Tibial artery (tissue), 4 donors: ENCODE results near the gene SLC43A3.

Experiments used
- DNase-seq, 2 donors: peaks; one replicate each; pipeline ENCODE4 v3.0.0-alpha.2; 2019
- H3K27ac ChIP-seq, 2 donors: fragments of 200-600 bp; sonication (generic) in 1 of 2; 1 replicate in 1 of 2; 2 replicates in 1 of 2; pipeline ENCODE4 v1.5.1; 2018 to 2019; ENCODE audit warnings: mild to moderate bottlenecking in 1 of 2
- H3K27me3 ChIP-seq, 2 donors: fragments of 200-600 bp; sonication (generic) in 1 of 2; one replicate each; pipeline versions ENCODE4 v1.5.1 to v1.6.0; 2016 to 2019
- H3K36me3 ChIP-seq, 3 donors: fragments of 200-600 bp; sonication (generic) in 2 of 3; one replicate each; pipeline ENCODE4 v1.5.1; 2016 to 2019; ENCODE audit warnings: mild to moderate bottlenecking in 2 of 3
- H3K4me1 ChIP-seq, 4 donors: fragments of 200-600 bp; sonication (generic) in 2 of 4; 1 replicate in 3 of 4; 2 replicates in 1 of 4; pipeline ENCODE4 v1.5.1; 2016 to 2019
- H3K4me3 ChIP-seq, 2 donors: fragments of 200-600 bp; sonication (generic) in 1 of 2; 1 replicate in 1 of 2; 2 replicates in 1 of 2; pipeline ENCODE4 v1.5.1; 2018 to 2019; ENCODE audit warnings: mild to moderate bottlenecking in 2 of 2
- H3K9me3 ChIP-seq, 3 donors: fragments of 200-600 bp; sonication (generic) in 1 of 3; one replicate each; pipeline ENCODE4 v1.5.1; 2016 to 2019
- intact Hi-C: fragments of 100-400 bp; cut with DNase I; formaldehyde crosslinking; loops from one replicate; pipeline ENCODE4 v1.15.0; 2023; ENCODE audit warnings: low total_unique reads
- TF ChIP-seq, protein P1 (sequence below), 2 experiments: fragments of 200-600 bp in 1 of 2; fragments of 450-650 bp in 1 of 2; IDR thresholded peaks; one replicate each; pipeline ENCODE4 v1.5.1; 2017 to 2019; ENCODE audit warnings: antibody characterized with exemption in 2 of 2, mild to moderate bottlenecking in 1 of 2, moderate library complexity in 1 of 2

SLC43A3 gene

DNA sequence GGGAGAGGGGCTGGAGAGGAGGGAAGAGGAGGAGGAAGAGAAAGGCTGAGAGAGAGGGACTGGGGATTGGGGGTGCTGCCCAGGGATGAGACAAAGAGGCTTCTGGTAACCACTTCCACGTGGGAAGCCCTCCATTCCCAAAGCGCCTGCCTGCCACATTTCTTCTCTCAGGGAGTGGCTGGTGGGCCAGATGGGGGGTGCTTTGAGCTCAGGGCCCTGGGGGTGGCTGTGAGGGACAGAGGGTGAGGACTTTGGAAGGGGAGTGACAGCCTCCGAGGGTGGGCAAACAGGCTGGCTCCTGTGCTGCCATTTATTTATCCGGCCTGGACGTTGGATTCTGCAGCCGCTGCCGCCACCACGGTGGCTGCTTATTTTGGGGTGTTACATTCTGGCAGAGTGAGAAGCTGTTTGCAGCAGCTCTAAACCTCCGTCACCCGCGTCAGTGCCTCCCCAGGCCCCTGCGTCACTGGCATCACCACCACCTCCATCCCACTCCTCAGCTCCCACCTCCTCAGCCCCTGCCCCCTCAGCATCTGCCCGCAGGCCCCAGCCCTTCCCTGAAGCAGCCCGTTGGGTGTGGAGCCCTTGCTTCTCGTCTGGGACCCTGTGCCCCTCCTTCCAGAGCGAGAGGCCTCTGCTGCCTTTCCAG, 35.0 kb upstream of the SLC43A3 start:
- Histone ChIP-seq H3K9me3 (no peaks in the 10 kb centered on the region), H3K27ac (no peak overlapping the region), H3K27me3 (peaks cover 0 to 53% of the 10 kb centered on the region in 2 donors), H3K36me3 (no peaks in the 10 kb centered on the region), H3K4me1 (peaks cover 0 to 42% (median 37%) of the 10 kb centered on the region in 4 donors), H3K4me3 (no peak overlapping the region)
- DNase-seq = no peak
- intact Hi-C loops = no loop called here
- TF ChIP-seq, protein P1, sequence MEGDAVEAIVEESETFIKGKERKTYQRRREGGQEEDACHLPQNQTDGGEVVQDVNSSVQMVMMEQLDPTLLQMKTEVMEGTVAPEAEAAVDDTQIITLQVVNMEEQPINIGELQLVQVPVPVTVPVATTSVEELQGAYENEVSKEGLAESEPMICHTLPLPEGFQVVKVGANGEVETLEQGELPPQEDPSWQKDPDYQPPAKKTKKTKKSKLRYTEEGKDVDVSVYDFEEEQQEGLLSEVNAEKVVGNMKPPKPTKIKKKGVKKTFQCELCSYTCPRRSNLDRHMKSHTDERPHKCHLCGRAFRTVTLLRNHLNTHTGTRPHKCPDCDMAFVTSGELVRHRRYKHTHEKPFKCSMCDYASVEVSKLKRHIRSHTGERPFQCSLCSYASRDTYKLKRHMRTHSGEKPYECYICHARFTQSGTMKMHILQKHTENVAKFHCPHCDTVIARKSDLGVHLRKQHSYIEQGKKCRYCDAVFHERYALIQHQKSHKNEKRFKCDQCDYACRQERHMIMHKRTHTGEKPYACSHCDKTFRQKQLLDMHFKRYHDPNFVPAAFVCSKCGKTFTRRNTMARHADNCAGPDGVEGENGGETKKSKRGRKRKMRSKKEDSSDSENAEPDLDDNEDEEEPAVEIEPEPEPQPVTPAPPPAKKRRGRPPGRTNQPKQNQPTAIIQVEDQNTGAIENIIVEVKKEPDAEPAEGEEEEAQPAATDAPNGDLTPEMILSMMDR (IDR thresholded peaks at IDR 0.05) = no peak

DNA sequence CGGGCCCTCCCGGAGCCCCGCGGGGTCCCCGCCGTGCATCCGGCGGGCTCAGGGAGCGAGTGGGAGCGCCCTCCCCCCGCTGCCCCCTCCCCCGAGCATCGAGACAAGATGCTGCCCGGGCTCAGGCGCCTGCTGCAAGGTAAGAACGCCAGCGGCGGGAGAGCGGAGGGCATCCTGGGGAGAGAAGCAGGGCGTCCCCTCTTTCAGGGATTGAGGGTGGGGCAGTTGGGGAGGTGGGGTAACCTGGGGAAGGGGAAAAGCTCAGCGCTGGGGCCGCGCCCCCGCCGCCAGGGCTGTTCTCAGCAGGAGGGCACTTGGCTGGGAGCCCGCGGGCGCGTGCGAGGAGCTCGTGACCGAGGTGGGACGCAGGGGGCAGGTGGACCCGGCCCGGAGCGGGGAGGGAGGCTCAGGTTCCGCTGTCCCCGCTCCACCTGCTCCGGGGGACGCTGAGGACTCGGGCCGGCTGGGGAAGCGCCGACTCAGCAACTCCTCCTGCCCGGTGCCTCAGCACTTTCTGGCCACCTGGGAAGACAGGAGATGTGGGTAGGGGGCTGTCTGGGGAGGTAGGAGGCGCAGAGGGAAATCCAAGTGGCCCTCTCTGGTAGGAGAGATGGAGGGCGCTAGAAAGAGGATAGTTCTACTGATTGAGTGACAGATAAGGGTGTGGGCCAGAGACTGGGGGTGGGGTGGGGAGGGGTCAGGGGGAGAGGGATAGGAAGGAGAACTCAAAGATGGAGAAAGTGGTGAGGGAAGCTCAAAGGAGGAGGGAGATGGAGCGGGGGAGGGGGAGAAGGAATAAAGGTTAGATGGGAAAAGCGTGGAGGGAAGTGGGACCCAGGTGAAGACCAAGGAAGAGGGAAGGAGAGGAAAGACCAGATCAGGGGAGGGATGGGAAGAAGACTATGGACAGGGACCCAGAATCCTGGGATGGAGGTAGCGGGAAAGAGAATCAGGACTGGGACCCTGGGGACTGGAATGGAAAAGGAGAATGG, 34.1 kb upstream of the SLC43A3 start:
- intact Hi-C loops = no loop called here
- no peaks in the 10 kb centered on the region for H3K9me3 ChIP-seq
- TF ChIP-seq, protein P1 (IDR thresholded peaks at IDR 0.05) = no peak
- no peak for DNase-seq
- peaks cover 0 to 60% of the 10 kb centered on the region in 2 donors for H3K27me3 ChIP-seq
- no peaks in the 10 kb centered on the region for H3K36me3 ChIP-seq
- H3K4me1 ChIP-seq = peaks cover 0 to 43% (median 38%) of the 10 kb centered on the region in 4 donors
- peak overlapping the region; percentile 24 to 46 for H3K4me3 ChIP-seq
- no peak overlapping the region for H3K27ac ChIP-seq

DNA sequence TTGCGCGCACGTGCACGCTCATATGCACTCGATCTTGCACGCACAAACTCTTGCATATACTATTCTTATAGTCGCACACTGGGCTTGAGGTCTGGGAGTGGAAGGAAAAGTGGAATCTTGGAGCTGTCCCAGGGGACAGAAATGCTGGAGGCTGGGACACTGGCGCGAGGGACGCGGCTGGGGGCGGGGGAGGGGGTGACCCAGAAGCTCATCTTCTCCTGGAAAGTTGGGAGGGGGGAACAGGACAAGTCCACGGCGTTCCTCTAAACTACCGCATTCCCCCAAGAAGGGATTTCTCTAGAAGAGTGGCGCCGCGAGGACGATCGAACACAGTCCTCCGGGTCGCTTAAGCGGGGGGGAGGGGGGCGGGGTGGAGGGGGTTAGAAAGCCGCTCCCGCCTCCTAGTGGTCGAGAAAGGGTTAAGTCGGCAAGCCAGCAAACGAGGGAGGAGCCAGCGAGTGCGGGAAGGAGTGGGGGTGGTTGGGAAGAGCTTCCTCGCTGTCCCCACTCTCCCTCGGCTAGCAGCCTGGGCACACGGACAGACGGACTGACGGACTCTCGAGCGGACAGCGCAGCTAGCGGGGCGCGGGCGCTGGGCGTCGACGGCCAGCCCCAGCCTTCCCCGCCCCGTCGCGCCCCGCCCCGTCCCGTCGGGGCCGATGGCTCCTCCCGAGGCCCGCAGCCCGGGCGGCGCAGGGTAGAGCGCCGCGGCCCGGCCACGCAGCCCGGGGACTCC, 33.3 kb upstream of the SLC43A3 start, which contains the start of gene RTN4RL2:
Gene RTN4RL2 (plus strand): TSS at position 507 of the 736 bp plus-strand sequence. CDS start 338 bp downstream, outside the sequence.
- TF ChIP-seq, protein P1 (IDR thresholded peaks at IDR 0.05) = no peak
- peak in 1 of 2 donors; percentile 30 for DNase-seq
- H3K4me1 ChIP-seq = peaks cover 0 to 43% (median 38%) of the 10 kb centered on the region in 4 donors
- H3K4me3 ChIP-seq = peak within 1 kb of the TSS; percentile 33 to 46
- no peak within 1 kb of the TSS for H3K27ac ChIP-seq
- intact Hi-C loops = no loop called here
- H3K27me3 ChIP-seq = peaks cover 0 to 65% of the 10 kb centered on the region in 2 donors
- H3K9me3 ChIP-seq = no peaks in the 10 kb centered on the region
- H3K36me3 ChIP-seq = no peaks in the 10 kb centered on the region

DNA sequence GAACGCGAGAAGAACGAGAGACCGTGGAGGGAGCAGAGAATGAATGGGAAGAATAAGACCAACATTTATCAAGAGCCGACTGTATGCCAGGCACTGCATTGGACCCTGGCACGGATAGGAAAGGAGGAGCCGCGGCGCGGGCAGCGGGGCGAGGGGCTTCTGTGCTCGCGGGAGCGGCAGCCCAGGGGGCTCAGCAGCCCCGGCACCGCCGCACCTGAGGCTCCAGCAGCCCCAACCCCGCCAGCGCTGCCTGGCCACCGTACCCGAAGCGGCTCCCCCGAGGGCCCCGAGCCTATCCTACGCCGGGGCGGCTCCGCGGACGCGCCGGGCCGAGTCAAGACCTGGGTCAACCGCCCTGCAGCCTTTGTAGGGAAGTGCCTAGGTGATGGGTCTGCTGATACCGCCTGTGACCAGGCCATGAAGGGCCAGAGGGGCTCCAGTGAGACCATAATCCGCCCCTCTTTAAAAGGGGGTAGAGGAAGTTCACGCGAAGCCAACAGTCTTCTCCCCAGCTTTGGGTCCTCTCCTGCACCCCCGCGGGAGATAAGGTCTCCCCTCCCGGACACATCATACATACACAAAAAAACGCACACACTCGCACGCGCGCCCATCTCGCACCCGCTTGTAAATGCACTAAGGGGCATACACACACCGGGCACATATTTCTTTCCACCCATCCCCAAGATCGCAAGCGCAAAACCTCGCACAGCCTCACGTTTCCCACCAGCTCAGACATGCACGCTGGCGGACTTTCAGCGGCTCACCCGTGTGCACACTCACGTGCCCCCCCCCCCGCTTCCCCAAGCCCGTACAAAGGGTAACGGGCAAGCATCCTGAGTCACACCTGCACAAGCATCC, 32.5 kb upstream of the SLC43A3 start:
- intact Hi-C loops = loop anchor here (2.0 to 10.0 kb wide), 2 partner anchors 67 to 185 kb away; partner anchors contain the start of gene YPEL4
- no peak for DNase-seq
- H3K36me3 ChIP-seq = no peaks in the 10 kb centered on the region
- TF ChIP-seq, protein P1 (IDR thresholded peaks at IDR 0.05) = no peak
- H3K9me3 ChIP-seq = no peaks in the 10 kb centered on the region
- H3K27ac ChIP-seq = no peak overlapping the region
- H3K4me1 ChIP-seq = peaks cover 0 to 43% (median 38%) of the 10 kb centered on the region in 4 donors
- H3K4me3 ChIP-seq = peak overlapping the region; percentile 33 to 46
- peaks cover 0 to 71% of the 10 kb centered on the region in 2 donors for H3K27me3 ChIP-seq
